K562 (cell line): ENCODE data around the gene ZCWPW1. TPM values are rescaled to one million over a fixed set of nuclear protein-coding genes. Genes with fewer than 3 reads are reported as not detected.
A peak's percentile ranks its signal among the peaks of the same experiment; 100 is the strongest.

Experiments used
- BCOR ChIP-seq: fragments of 450-650 bp; IDR thresholded peaks from 2 replicates; pipeline ENCODE4 v1.6.1; 2016
- DPF2 ChIP-seq: fragments of 450-650 bp; IDR thresholded peaks from 2 replicates; pipeline ENCODE4 v1.6.1; 2016
- KAT7 ChIP-seq: sonication (generic); formaldehyde crosslinking; IDR thresholded peaks from 2 replicates; pipeline ENCODE4 v1.8.0; 2022; ENCODE audit warnings: missing genetic modification reagents, mild to moderate bottlenecking, borderline replicate concordance
- LEF1 ChIP-seq: fragments of 450-650 bp; IDR thresholded peaks from 2 replicates; pipeline ENCODE4 v1.6.1; 2016; ENCODE audit warnings: mild to moderate bottlenecking
- POLR2AphosphoS2 ChIP-seq: IDR thresholded peaks from 2 replicates; pipeline ENCODE4 v1.6.1; 2012; ENCODE audit warnings: low read length, improper control_type of control experiment
- POLR2AphosphoS5 ChIP-seq: IDR thresholded peaks from 2 replicates; pipeline ENCODE4 v1.6.1; 2011; ENCODE audit warnings: mild to moderate bottlenecking, low read depth, low read length, moderate library complexity; ENCODE audit not compliant: control insufficient read depth, insufficient read depth
- RAD21 ChIP-seq, 2 experiments: fragments of 250-450 bp in 1 of 2; fragments of 450-650 bp in 1 of 2; sonication (Bioruptor Pico) in 1 of 2; formaldehyde crosslinking in 1 of 2; IDR thresholded peaks in 1 of 2; conservative IDR thresholded peaks in 1 of 2; 2 replicates each; pipeline versions ENCODE4 v1.4.0 to v1.8.0; 2020 to 2022; ENCODE audit warnings: mild to moderate bottlenecking in 2 of 2, moderate library complexity in 1 of 2
- RB1 ChIP-seq: fragments of 450-650 bp; IDR thresholded peaks from 2 replicates; pipeline ENCODE4 v1.6.1; 2017; ENCODE audit warnings: low read depth, mild to moderate bottlenecking
- SUPT5H ChIP-seq: fragments of 450-650 bp; IDR thresholded peaks from 2 replicates; pipeline ENCODE4 v1.6.1; 2016
- ZBTB7A ChIP-seq: IDR thresholded peaks from 2 replicates; pipeline ENCODE4 v1.6.1; 2011; ENCODE audit warnings: low read depth, mild to moderate bottlenecking, low read length, moderate library complexity, borderline replicate concordance; ENCODE audit not compliant: control insufficient read depth
- polyA plus RNA-seq, 8 experiments: library from polyadenylated mRNA; depleted of rRNA in 4 of 8; stranded (reverse) in 5 of 8; unstranded in 3 of 8; fragments of >200 nt; fragmentation: Nextera tagmentation in 2 of 8; fragmentation: Illumina TruSeq in 1 of 8; extraction: Ambion mirVana in 2 of 8; extraction: Trizol in 1 of 8; gene quantifications; 2 replicates each; pipeline versions ENCODE4 v1.2.1 to v1.2.3, GENCODE V29; 2011 to 2014; ENCODE audit warnings: inconsistent platforms in 1 of 8, missing spikeins in 1 of 8
- total RNA-seq, 7 experiments: library from RNA; depleted of rRNA in 6 of 7; stranded (reverse); fragments of >200 nt in 6 of 7; fragmentation: Illumina TruSeq in 2 of 7; extraction: Trizol in 2 of 7; gene quantifications; 2 replicates each; pipeline versions ENCODE4 v1.2.1 to v1.2.3, GENCODE V29; 2011 to 2021; ENCODE audit warnings: low replicate concordance in 1 of 7
- TF ChIP-seq, protein P1 (sequence below), 2 experiments: fragments of 450-650 bp; formaldehyde crosslinking in 1 of 2; IDR thresholded peaks; 2 replicates each; pipeline versions ENCODE4 v1.4.0 to v1.6.1; 2014 to 2020; ENCODE audit warnings: mild to moderate bottlenecking in 2 of 2, borderline replicate concordance in 1 of 2, low read depth in 1 of 2
- TF ChIP-seq, protein P2 (sequence below): fragments of 250-450 bp; sonication (Bioruptor Pico); IDR thresholded peaks from 2 replicates; pipeline ENCODE4 v1.9.0; 2021; ENCODE audit warnings: mild to moderate bottlenecking
- TF ChIP-seq, protein P3 (sequence below): sonication (generic); IDR thresholded peaks from 2 replicates; pipeline ENCODE4 v1.6.1; 2016

The ZCWPW1 gene
- total and polyA plus RNA-seq, 9 of the 15 experiments (the other 6 are each of a cell fraction or from before 2014, with no cell fraction given) = 0.18 to 1.7 (median 1.2) TPM

DNA sequence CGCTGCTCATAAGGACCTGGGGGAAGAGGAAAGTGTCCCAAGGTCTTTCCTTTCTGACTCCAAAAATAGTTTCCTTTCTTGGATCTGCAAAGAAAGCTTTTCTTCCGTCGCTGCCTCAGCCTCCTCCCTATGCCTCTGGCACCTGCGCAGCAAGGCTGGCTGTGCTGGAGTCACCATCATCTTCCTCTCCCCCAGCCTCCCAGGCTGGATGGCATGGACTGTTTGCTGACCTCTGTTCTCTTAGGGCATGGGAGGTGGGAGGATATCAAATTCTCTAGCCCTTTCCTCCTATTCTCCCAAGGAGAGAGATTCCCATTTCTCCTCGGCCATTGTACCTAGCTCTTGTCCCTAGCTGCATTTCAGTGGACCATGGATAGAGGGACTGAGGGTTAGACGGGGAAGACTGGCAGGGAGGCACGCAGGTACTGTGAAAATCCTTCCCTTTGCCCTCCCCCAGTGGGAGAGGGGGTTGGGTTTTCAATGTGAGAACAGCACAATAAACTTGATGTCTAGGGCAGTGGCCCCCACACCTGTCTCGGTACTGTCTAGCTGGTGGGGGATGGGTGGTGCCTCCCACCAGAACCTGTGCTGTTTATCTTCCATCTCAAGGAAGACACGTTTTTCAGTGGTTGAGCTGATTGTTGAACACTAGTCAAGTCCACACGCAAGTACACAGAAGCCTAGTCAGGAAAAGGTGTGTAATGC, 5.2 kb upstream of the ZCWPW1 start (continued):
- TF ChIP-seq, protein P1, sequence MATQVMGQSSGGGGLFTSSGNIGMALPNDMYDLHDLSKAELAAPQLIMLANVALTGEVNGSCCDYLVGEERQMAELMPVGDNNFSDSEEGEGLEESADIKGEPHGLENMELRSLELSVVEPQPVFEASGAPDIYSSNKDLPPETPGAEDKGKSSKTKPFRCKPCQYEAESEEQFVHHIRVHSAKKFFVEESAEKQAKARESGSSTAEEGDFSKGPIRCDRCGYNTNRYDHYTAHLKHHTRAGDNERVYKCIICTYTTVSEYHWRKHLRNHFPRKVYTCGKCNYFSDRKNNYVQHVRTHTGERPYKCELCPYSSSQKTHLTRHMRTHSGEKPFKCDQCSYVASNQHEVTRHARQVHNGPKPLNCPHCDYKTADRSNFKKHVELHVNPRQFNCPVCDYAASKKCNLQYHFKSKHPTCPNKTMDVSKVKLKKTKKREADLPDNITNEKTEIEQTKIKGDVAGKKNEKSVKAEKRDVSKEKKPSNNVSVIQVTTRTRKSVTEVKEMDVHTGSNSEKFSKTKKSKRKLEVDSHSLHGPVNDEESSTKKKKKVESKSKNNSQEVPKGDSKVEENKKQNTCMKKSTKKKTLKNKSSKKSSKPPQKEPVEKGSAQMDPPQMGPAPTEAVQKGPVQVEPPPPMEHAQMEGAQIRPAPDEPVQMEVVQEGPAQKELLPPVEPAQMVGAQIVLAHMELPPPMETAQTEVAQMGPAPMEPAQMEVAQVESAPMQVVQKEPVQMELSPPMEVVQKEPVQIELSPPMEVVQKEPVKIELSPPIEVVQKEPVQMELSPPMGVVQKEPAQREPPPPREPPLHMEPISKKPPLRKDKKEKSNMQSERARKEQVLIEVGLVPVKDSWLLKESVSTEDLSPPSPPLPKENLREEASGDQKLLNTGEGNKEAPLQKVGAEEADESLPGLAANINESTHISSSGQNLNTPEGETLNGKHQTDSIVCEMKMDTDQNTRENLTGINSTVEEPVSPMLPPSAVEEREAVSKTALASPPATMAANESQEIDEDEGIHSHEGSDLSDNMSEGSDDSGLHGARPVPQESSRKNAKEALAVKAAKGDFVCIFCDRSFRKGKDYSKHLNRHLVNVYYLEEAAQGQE (IDR thresholded peaks at IDR 0.05; ENCODE audit: borderline replicate concordance) = no peak
- TF ChIP-seq, protein P1 (CRISPR knock-in tag; IDR thresholded peaks at IDR 0.05; ENCODE audit: low read depth) = no peak
- TF ChIP-seq RB1 = no peak
- TF ChIP-seq, protein P2, sequence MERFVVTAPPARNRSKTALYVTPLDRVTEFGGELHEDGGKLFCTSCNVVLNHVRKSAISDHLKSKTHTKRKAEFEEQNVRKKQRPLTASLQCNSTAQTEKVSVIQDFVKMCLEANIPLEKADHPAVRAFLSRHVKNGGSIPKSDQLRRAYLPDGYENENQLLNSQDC (CRISPR knock-in tag) = 0 out of 2 replicates have a peak, but pooled peaks have one; percentile 13
- TF ChIP-seq POLR2AphosphoS2 = peak; percentile 88
- 0 out of 2 replicates have a peak, but pooled peaks have one; percentile 75 for TF ChIP-seq KAT7
- TF ChIP-seq, protein P3, sequence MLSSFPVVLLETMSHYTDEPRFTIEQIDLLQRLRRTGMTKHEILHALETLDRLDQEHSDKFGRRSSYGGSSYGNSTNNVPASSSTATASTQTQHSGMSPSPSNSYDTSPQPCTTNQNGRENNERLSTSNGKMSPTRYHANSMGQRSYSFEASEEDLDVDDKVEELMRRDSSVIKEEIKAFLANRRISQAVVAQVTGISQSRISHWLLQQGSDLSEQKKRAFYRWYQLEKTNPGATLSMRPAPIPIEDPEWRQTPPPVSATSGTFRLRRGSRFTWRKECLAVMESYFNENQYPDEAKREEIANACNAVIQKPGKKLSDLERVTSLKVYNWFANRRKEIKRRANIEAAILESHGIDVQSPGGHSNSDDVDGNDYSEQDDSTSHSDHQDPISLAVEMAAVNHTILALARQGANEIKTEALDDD = 0 out of 2 replicates have a peak, but pooled peaks have one; percentile 24
- TF ChIP-seq POLR2AphosphoS5 = peak; percentile 45
- TF ChIP-seq DPF2 = no peak
- TF ChIP-seq ZBTB7A = 0 out of 2 replicates have a peak, but pooled peaks have one; percentile 24
- TF ChIP-seq RAD21 (CRISPR knock-in tag; conservative IDR thresholded peaks at IDR 0.05 in 1 of 2, IDR thresholded peaks at IDR 0.05 in 1 of 2) = no peak
- no peak for TF ChIP-seq BCOR
- peak; percentile 12; the same call in 1 of the 2 replicates for TF ChIP-seq LEF1
- TF ChIP-seq SUPT5H = peak; percentile 66
